GM21360 (cell line): ENCODE measurements around the gene CCBE1.

Experiments used
- ATAC-seq: cut with Tn5 transposase; IDR thresholded peaks from one replicate; pipeline ENCODE4 v1.9.1; 2021; ENCODE audit warnings: mild to moderate bottlenecking, moderate library complexity; ENCODE audit not compliant: unreplicated experiment

The CCBE1 gene

GRCh38 chr18:59466980-59467379 lies 230.2 kb downstream of the CCBE1 start:
- ATAC-seq, result no peak

GRCh38 chr18:59464486-59464885 lies 232.7 kb downstream of the CCBE1 start:
- no peak for ATAC-seq

GRCh38 chr18:59461171-59461570 lies 236.1 kb downstream of the CCBE1 start:
- no peak for ATAC-seq

GRCh38 chr18:59460072-59460420 lies 237.2 kb downstream of the CCBE1 start:
- ATAC-seq, result no peak

GRCh38 chr18:59459369-59460071 lies 237.7 kb downstream of the CCBE1 start:
- no peak for ATAC-seq

GRCh38 chr18:59458575-59458974 lies 238.6 kb downstream of the CCBE1 start:
- no peak for ATAC-seq

GRCh38 chr18:59456657-59457056 lies 240.6 kb downstream of the CCBE1 start:
- ATAC-seq, result no peak

- ATAC-seq, result no peak
Observed at GRCh38 chr18:59455728-59456276, 241.4 kb downstream of the CCBE1 start.

GRCh38 chr18:59454909-59455727 lies 242.1 kb downstream of the CCBE1 start:
- ATAC-seq, result no peak

- ATAC-seq, result no peak
Observed at GRCh38 chr18:59453468-59453961, 243.7 kb downstream of the CCBE1 start.

- no peak for ATAC-seq
Observed at GRCh38 chr18:59451963-59452362, 245.3 kb downstream of the CCBE1 start.

GRCh38 chr18:59451073-59451472 lies 246.2 kb downstream of the CCBE1 start:
- ATAC-seq, result no peak

- ATAC-seq, result no peak
Observed at GRCh38 chr18:59448546-59448945, 248.7 kb downstream of the CCBE1 start.

- no peak for ATAC-seq
Observed at GRCh38 chr18:59446012-59446411, 251.2 kb downstream of the CCBE1 start.

- no peak for ATAC-seq
Observed at GRCh38 chr18:59437851-59438569, 259.2 kb downstream of the CCBE1 start.

- no peak for ATAC-seq
Observed at GRCh38 chr18:59432803-59433597, 264.2 kb downstream of the CCBE1 start.

GRCh38 chr18:59431131-59431530 lies 266.1 kb downstream of the CCBE1 start:
- ATAC-seq, result no peak

- ATAC-seq, result no peak
Observed at GRCh38 chr18:59429608-59430007, 267.6 kb downstream of the CCBE1 start.

GRCh38 chr18:59428018-59428417 lies 269.2 kb downstream of the CCBE1 start:
- ATAC-seq, result no peak

- ATAC-seq, result no peak
Observed at GRCh38 chr18:59426855-59427254, 270.4 kb downstream of the CCBE1 start.
